GM23248 (cell line): Measurements from ENCODE around the gene UMODL1. TPM values are rescaled to one million over a fixed set of nuclear protein-coding genes. Genes with fewer than 3 reads are reported as not detected.

Source experiments
- DNase-seq: peaks from one replicate; pipeline ENCODE4 v3.0.0-alpha.2; 2015
- H2AFZ ChIP-seq: fragments of 200-600 bp; sonication (generic); 2 replicates; pipeline ENCODE4 v1.6.1; 2016; ENCODE audit warnings: antibody characterized with exemption
- H3F3A ChIP-seq: fragments of 200-600 bp; sonication (generic); 2 replicates; pipeline ENCODE4 v1.6.1; 2016; ENCODE audit warnings: mild to moderate bottlenecking, antibody characterized with exemption, mixed run types; ENCODE audit not compliant: insufficient read depth
- H3K27ac ChIP-seq: fragments of 200-600 bp; sonication (generic); 2 replicates; pipeline ENCODE4 v1.5.1; 2016; ENCODE audit warnings: mild to moderate bottlenecking
- H3K27me3 ChIP-seq: fragments of 200-600 bp; sonication (generic); replicated peaks from 2 replicates; pipeline ENCODE4 v1.6.1; 2016; ENCODE audit warnings: mild to moderate bottlenecking; ENCODE audit not compliant: insufficient read depth
- H3K36me3 ChIP-seq: fragments of 200-600 bp; sonication (generic); 2 replicates; pipeline ENCODE4 v1.6.1; 2016; ENCODE audit warnings: low read depth, mild to moderate bottlenecking
- H3K4me1 ChIP-seq: fragments of 200-600 bp; sonication (generic); 2 replicates; pipeline ENCODE4 v1.6.1; 2016; ENCODE audit warnings: mild to moderate bottlenecking; ENCODE audit not compliant: insufficient read depth
- H3K4me2 ChIP-seq: fragments of 200-600 bp; sonication (generic); one replicate; pipeline ENCODE4 v1.6.1; 2016; ENCODE audit warnings: mild to moderate bottlenecking; ENCODE audit not compliant: unreplicated experiment
- H3K4me3 ChIP-seq: fragments of 200-600 bp; sonication (generic); 2 replicates; pipeline ENCODE4 v1.5.1; 2016; ENCODE audit warnings: mild to moderate bottlenecking
- H3K79me2 ChIP-seq: fragments of 200-600 bp; sonication (generic); 2 replicates; pipeline ENCODE4 v1.6.1; 2016; ENCODE audit warnings: mild to moderate bottlenecking; ENCODE audit not compliant: insufficient read depth
- H3K9ac ChIP-seq: fragments of 200-600 bp; sonication (generic); 2 replicates; pipeline ENCODE4 v1.6.1; 2016; ENCODE audit warnings: mild to moderate bottlenecking
- H3K9me2 ChIP-seq: fragments of 200-600 bp; sonication (generic); 2 replicates; pipeline ENCODE4 v1.6.1; 2016; ENCODE audit warnings: mixed run types, mild to moderate bottlenecking, moderate library complexity; ENCODE audit not compliant: insufficient read depth
- H3K9me3 ChIP-seq: fragments of 200-600 bp; sonication (generic); one replicate; pipeline ENCODE4 v1.6.1; 2017; ENCODE audit warnings: low read depth
- H4K20me1 ChIP-seq: fragments of 200-600 bp; sonication (generic); 2 replicates; pipeline ENCODE4 v1.6.0; 2016; ENCODE audit not compliant: insufficient read depth
- EZH2 ChIP-seq: fragments of 200-600 bp; sonication (generic); IDR thresholded peaks from 2 replicates; pipeline ENCODE4 v1.6.1; 2018; ENCODE audit warnings: antibody characterized with exemption, mild to moderate bottlenecking; ENCODE audit not compliant: insufficient read depth, poor library complexity, severe bottlenecking
- EZH2phosphoT487 ChIP-seq: fragments of 200-600 bp; sonication (generic); IDR thresholded peaks from 2 replicates; pipeline ENCODE4 v1.6.1; 2018; ENCODE audit warnings: antibody characterized with exemption, moderate library complexity, mild to moderate bottlenecking, low read depth; ENCODE audit not compliant: insufficient read depth
- WGBS, 2 experiments: methylation state at CpG; one replicate each; pipeline ENCODE4 v1.1.6; 2015 to 2017; ENCODE audit warnings: low lambda C conversion rate in 2 of 2, low coverage in 1 of 2; ENCODE audit errors: missing lambda C conversion rate in 2 of 2; 5-methylcytosine and 5-hydroxymethylcytosine counted together
- in situ Hi-C: fragments of 300-500 bp; cut with MboI; formaldehyde crosslinking; loops from 2 replicates; pipeline ENCODE4 v1.15.0; 2020
- polyA plus RNA-seq: library from polyadenylated mRNA; unstranded; fragments of >200 nt; fragmentation: Nextera tagmentation; extraction: Ambion mirVana; gene quantifications from 2 replicates; pipeline ENCODE4 v1.2.1, GENCODE V29; 2016
- total RNA-seq: library from RNA; depleted of rRNA; stranded (reverse); fragments of >200 nt; shearing (Covaris generic); gene quantifications from 2 replicates; pipeline ENCODE4 v1.2.3, GENCODE V29; 2014

Gene UMODL1
- total and polyA plus RNA-seq, 2 experiments from 2014 or later: not detected

GRCh38 chr21:42157606-42158310 is 86.6 kb downstream of the UMODL1 start:
- Histone ChIP-seq H3F3A (no peaks in the 10 kb centered on the region), H4K20me1 (no peaks in the 10 kb centered on the region), H3K4me3 (no peak overlapping the region), H3K36me3 (no peaks in the 10 kb centered on the region), H3K9ac (no peak overlapping the region), H3K9me2 (no peaks in the 10 kb centered on the region), H2AFZ (no peak overlapping the region), H3K27ac (no peak overlapping the region), H3K27me3 (peaks cover 15% of the 10 kb centered on the region), H3K4me1 (no peaks in the 10 kb centered on the region), H3K79me2 (no peaks in the 10 kb centered on the region), H3K4me2 (no peak overlapping the region), H3K9me3 (no peaks in the 10 kb centered on the region)
- DNase-seq: no peak
- in situ Hi-C loops: loop anchor here (25.0 kb wide), 1 partner anchor 655 kb away; no protein-coding TSS in a partner anchor
- TF ChIP-seq EZH2: no peak
- TF ChIP-seq EZH2phosphoT487: no peak
- WGBS, 2 experiments: 43 to 50% methylated on average over 11 of the region's 11 CpGs

DNA sequence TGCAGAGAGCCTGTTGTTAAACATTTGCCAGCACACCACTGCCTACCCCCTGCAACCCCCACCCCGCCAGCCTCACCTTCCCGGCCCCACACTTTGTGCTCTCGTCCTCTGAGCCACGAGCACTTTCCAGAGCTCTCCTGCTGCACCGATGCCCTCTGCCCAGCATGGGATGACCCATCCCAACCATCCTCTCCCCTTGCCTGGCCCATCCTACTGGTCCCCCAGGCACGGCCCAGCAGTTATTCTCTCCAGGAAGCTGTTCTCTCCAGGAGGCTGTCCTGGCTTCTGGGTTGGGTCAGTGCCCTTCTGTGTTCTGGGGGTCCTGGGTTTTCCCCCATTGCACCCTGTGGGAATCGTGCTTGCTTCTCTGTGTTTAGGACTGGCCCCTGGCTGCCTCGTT is 87.7 kb downstream of the UMODL1 start:
- no peak for DNase-seq
- H2AFZ ChIP-seq: no peak overlapping the region
- no peaks in the 10 kb centered on the region for H3K9me3 ChIP-seq
- H3F3A ChIP-seq: no peaks in the 10 kb centered on the region
- TF ChIP-seq EZH2 (no peak), EZH2phosphoT487 (no peak)
- H3K27ac ChIP-seq: no peak overlapping the region
- H3K79me2 ChIP-seq: no peaks in the 10 kb centered on the region
- H3K4me1 ChIP-seq: no peaks in the 10 kb centered on the region
- no peaks in the 10 kb centered on the region for H3K36me3 ChIP-seq
- H3K9ac ChIP-seq: no peak overlapping the region
- no peak overlapping the region for H3K4me2 ChIP-seq
- no peaks in the 10 kb centered on the region for H4K20me1 ChIP-seq
- H3K27me3 ChIP-seq: peaks cover 15% of the 10 kb centered on the region
- H3K4me3 ChIP-seq: no peak overlapping the region
- in situ Hi-C loops: loop anchor here (25.0 kb wide), 1 partner anchor 653 kb away; no protein-coding TSS in a partner anchor
- WGBS, 2 experiments: 50 to 53% methylated on average over 6 to 8 of the region's 8 CpGs
- no peaks in the 10 kb centered on the region for H3K9me2 ChIP-seq

- Histone ChIP-seq H3K27ac (no peak overlapping the region), H3K27me3 (peaks cover 15% of the 10 kb centered on the region), H3K9me2 (no peaks in the 10 kb centered on the region), H3K4me3 (no peak overlapping the region), H3K4me1 (no peaks in the 10 kb centered on the region), H2AFZ (no peak overlapping the region), H3K36me3 (no peaks in the 10 kb centered on the region), H4K20me1 (no peaks in the 10 kb centered on the region), H3K9ac (no peak overlapping the region), H3K4me2 (no peak overlapping the region), H3K9me3 (no peaks in the 10 kb centered on the region), H3K79me2 (no peaks in the 10 kb centered on the region), H3F3A (no peaks in the 10 kb centered on the region)
- WGBS, 2 experiments: 33 to 46% methylated on average over 10 to 11 of the region's 11 CpGs
- TF ChIP-seq EZH2: no peak
- no peak for TF ChIP-seq EZH2phosphoT487
- in situ Hi-C loops: loop anchor here (25.0 kb wide), 1 partner anchor 653 kb away; no protein-coding TSS in a partner anchor
- no peak for DNase-seq
Measured at GRCh38 chr21:42159560-42160110, 88.5 kb downstream of the UMODL1 start.

DNA sequence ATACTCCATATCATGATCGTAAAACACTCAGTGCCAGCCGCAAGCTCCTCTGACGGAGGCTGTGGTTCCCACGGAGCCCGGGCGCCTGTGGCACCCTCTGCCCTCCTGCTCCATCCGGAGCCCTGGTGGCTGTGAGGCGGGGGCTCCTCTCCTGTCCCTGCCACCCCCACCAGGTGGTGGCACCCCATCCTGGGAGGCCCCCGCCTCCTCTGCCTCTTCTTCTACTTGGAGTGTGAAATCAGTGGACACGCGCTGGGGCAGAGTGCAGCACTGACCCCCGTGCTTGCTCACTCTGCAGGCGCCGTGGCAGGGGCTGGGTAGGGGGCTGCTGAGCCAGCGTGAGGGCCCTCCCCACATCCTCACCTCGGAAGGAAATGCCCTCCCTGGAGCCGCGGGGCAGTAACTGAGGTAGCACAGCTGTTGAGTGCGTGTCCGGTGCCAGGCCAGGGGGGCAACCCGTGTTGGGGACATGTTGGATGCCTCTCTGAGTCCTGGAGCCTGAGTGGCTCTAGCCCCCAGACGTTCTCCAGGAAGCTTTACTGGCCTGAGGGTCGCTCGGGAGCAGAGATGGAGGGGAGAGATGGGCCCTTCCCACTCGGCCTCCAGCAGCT is 89.1 kb downstream of the UMODL1 start:
- in situ Hi-C loops: loop anchor here (25.0 kb wide), 1 partner anchor 652 kb away; no protein-coding TSS in a partner anchor
- no peaks in the 10 kb centered on the region for H3K36me3 ChIP-seq
- no peak for DNase-seq
- H3F3A ChIP-seq: no peaks in the 10 kb centered on the region
- H3K79me2 ChIP-seq: no peaks in the 10 kb centered on the region
- H3K4me3 ChIP-seq: no peak overlapping the region
- TF ChIP-seq EZH2phosphoT487: no peak
- no peak for TF ChIP-seq EZH2
- peaks cover 15% of the 10 kb centered on the region for H3K27me3 ChIP-seq
- H3K4me2 ChIP-seq: no peak overlapping the region
- no peaks in the 10 kb centered on the region for H4K20me1 ChIP-seq
- no peak overlapping the region for H2AFZ ChIP-seq
- WGBS, 2 experiments: 70 to 74% methylated on average over 21 to 25 of the region's 25 CpGs
- H3K9me3 ChIP-seq: no peaks in the 10 kb centered on the region
- no peak overlapping the region for H3K27ac ChIP-seq
- H3K4me1 ChIP-seq: no peaks in the 10 kb centered on the region
- no peak overlapping the region for H3K9ac ChIP-seq
- no peaks in the 10 kb centered on the region for H3K9me2 ChIP-seq
